GM18505 (cell line): ENCODE results near the gene ADAP2.
"Not testable (repeated sequence)": the region's sequence is repeated elsewhere in the genome, so short reads cannot be mapped to it uniquely, and the experiment has no call there.

Source experiments
- ATAC-seq: cut with Tn5 transposase; IDR thresholded peaks from one replicate; pipeline ENCODE4 v1.9.1; 2021; ENCODE audit not compliant: unreplicated experiment
- POLR2A ChIP-seq: IDR thresholded peaks from 4 replicates; pipeline ENCODE4 v1.6.1; 2011; ENCODE audit warnings: borderline replicate concordance; ENCODE audit not compliant: insufficient read depth, insufficient read length; ENCODE audit errors: extremely low read depth

The ADAP2 gene

DNA sequence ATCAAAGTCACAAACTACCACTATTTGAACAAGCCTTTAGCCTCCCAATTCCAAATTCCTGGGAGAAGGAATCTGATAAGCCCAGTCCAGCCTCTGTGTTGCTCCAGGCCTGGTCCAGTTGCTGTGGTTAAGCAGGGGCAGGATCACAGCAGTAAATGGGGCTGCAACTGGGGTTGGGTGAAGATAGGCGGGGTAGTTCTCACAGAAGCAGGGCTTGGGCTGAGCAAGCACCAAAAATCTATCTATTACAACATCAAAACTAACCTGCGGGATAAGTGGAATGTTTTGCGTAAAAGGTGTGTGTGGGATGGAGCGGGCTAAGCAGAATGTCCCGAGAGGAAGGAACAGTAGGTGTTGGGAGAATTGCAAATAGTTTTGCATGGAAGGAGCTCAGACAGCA is 26.1 kb downstream of the ADAP2 start:
- no peak for ATAC-seq
- no peak for TF ChIP-seq POLR2A

DNA sequence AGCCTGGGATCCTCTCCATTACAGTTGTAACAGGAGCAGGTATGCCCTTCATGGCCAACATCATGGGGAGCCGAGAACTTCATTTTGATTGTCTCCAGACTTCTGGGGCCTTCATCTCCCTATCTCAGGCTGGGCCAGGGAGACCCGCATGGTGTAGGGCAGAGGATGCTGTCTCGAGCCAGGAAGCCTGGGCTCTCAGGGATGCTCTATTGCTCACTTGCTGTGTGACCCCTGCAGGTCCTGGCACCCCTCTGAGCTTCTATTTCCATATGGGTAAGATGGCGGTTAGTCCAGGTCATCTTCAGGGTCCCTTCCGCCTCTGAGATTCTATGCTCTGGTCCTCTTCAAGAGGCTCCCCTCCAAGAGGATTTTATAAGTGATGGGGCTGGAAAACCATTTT is 28.4 kb downstream of the ADAP2 start:
- no peak for ATAC-seq
- TF ChIP-seq POLR2A: no peak

DNA sequence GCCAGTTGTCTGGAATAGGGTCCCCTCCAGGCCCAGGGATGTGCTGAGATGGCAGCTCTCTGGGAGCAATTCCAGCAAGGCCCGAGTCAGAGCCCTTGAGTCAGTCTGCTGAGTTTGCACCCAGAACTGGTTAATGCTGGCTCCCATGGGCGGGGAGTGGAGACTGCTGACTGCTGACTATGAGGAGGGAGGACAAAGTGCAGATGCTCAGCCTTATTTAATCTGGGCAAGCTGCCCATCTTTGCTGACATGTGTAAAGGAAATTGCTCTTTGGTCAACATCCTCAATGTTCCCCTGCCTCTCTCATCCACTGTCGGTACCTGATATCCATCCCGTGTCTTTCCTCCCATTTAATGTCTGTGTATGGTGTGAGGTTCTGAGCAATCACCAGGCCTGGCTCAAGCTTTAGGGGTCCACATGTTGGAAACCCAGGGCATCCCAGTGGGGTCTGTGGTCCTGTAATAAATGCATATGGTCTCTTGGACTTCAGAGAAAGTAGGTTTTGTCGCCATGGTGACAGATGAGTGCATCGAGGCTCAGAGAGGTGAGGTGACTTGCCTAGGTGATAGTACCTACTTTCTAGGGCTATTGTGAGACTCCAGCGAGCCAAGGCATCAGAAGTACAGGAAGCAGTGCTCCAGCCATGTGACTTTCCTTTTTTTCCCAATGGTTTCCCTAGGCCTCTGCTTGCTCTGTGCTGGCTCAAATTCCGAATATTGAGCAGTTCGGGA is 29.1 kb downstream of the ADAP2 start:
- no peak for TF ChIP-seq POLR2A
- ATAC-seq: no peak

DNA sequence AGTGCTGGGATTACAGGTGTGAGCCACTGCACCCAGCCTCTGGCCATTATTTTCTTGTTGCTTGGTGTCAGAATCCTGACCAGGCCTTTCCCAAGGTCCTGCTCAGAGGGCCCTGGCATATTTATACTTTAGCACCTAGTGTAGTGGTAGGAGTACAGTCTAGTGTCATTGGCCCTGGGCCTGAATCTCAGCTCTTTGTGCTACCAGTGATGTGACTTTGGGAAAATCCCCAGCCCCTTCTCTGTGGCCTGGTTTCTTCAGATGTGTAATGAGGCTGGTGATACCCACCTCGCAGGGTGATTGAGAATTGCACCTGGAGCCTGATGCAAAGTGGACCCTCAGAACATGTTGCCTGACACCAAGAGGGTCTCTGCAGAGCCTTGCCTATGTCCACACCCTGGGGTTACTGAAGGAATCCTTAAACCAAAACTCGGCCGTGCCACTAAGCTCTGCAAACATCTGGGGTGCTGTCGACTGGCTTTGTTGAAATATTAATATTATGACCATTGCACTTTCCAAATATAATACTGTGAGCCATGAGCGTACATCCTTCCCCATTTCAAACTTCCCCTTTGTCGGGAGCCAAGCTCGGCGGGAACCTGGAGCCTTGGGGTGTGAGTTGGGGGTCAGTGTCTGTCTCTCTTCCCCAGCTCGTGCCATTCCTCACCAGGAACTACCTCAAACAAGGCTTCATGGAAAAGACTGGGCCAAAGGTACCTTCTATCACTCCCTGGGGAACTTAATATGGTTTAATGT is 31.1 kb downstream of the ADAP2 start:
- TF ChIP-seq POLR2A: no peak
- ATAC-seq: no peak

DNA sequence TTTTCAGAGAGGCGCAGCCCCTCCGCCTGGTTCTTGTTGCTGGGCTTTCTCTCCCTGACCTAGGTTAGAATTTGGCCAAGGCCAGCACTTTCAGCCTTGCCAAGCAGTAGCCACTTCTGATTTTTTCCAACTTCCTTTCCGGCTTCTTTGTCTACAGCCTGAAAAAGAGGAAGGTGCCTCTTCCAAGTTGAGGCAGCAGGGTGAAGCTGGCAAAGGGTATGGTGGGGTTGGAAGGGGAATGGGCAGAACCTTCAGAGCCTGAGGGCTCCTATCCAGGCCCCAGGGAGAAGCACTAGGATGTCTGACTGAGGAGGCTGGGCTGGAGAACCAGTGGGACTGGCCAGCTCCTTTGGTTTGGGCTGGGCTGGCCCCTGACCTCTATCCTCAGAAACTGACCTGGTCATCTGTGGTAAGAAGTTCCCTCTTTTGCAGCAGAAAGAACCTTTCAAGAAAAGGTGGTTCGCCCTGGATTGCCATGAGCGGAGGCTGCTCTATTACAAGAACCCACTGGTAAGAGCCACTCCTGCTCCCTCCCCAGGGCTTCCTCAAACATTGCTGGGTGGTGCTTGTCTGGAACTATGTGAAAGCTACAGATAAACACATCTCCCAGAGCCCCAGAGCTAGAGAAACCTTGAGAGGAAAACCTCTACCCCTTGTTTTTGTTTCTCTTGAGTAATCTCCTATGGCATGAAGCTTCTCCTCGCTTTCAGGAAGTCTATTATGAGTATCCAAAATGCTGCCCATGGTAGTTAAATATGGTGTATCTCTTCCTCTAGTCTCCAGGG is 32.5 kb downstream of the ADAP2 start:
- TF ChIP-seq POLR2A: no peak
- ATAC-seq: no peak

DNA sequence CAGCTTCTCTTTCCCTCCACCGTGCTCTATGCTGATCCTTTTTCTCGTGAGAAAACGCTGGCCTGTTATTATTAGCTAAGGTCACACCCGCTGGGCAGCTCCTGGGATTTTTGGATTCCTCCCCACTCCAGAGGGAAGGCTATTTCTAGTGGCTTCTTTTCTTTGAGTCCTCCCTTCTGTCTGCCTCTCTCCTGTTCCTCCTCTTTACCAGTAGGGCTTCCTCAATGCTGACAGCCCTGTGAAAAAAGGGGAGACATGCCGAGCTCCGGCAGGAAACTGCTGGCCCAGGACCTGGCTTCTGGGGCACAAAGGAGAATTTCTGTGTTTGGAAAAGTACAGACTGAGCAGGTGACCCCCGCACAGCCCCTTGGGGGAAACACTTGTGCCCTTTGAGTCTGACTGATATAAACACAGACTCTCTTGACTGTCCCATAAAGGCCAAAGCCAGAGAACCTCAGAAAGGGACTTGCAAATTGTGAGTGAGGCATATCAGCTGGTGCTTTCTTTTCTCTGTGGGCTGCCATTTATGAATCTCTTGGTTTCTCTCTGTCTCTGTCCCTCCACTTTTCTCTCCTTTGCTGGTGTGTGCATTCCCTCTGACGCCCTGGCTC is 35.1 kb downstream of the ADAP2 start:
- no peak for TF ChIP-seq POLR2A
- no peak for ATAC-seq

DNA sequence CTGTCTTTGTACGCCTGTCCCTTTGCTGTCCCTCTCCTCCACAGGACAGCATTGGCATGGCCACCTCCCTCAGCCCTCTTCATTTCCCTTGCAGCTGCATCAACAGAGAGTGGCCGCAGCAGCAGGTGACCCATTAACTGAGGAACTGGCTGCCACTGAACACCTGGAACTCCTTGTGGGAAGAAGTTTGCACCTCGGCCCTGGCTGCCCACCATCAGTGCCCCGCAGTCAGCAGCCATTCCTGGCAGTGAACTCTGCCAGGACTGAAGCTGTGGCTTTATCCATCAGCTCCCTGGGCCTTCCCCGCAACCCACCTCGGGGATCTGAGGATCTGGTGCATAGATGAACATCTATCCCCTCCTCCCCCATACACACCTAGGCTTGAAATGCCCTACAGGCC is 36.0 kb downstream of the ADAP2 start:
- no peak for ATAC-seq
- no peak for TF ChIP-seq POLR2A

DNA sequence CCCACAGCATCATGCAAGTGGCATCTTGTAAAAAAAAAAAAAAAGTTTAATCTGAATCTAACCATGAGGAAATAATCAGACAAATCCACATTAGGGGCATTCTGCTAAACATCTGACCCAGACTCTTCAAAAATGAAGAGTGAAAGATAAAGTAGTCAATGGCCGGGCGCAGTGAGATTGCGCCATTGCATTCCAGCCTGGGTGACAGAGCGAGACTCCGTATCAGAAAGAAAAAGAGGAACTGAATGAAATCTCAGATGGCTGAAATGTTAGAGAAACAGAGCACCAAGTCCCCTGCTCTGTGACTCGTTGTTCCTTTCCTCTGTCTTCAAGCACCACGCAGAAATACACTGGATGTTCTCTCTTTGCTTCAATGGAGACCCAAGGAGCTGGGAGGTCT is 36.4 kb downstream of the ADAP2 start:
- TF ChIP-seq POLR2A: no peak
- ATAC-seq: no peak

DNA sequence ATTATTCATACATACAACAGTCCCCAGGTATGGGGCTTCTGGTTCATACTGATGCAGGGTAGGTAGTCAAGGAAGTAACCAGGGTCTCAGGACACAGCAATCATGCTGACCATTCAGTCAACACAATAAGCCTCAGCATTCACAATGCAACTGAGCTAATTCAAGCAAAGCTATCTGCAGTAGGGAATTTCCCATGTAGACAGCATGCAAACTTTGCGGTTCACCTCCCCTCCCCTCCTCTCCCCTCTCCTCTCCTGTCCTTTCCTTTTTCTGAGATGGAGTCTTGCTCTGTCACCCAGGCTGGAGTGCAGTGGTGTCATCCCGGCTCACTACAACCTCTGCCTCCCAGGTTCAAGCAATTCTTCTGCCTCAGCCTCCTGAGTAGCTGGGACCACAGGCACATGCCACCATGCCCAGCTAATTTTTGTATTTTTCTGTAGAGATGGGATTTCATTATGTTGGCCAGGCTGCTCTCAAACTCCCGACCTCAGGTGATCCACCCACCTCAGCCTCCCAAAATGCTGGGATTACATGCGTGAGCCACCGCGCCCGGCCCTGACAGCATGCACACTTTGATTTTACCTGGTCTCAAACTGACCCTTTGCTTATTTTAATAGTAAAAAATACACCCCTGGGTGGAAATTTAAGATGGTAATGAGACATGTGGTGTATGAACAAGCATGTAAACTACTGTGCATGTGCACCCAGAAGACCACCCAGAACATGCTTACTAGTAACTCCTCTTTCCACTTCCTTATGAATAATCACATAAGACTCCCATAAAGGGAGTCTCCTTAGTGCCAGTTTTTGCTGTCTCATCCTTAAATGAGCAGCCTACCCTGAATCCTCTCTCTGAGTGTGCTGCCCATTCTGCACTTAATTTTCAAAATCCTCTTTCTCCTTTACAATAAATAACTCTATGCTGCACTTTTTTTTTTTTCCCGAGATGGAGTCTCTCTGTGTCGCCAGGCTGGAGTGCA is 39.8 kb downstream of the ADAP2 start:
- peak; percentile 60 for ATAC-seq
- TF ChIP-seq POLR2A: no peak

DNA sequence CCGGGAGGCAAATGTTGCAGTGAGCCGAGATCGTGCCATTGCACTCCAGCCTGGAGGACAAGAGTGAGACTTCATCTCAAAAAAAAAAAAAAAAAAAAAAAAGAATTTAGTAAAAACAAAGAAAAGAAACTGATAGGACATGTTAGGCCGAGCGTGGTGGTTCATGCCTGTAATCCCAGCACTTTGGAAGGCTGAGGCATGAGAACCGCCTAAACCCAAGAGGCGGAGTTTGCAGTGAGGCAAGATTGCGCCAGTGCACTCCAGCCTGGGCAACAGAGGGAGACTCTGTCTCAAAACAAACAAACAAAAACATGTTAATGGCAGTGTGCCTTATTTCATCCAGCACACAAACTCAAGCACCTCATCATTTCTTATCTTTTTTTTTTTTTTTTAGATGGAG is 42.6 kb downstream of the ADAP2 start:
- not testable (repeated sequence) for ATAC-seq

DNA sequence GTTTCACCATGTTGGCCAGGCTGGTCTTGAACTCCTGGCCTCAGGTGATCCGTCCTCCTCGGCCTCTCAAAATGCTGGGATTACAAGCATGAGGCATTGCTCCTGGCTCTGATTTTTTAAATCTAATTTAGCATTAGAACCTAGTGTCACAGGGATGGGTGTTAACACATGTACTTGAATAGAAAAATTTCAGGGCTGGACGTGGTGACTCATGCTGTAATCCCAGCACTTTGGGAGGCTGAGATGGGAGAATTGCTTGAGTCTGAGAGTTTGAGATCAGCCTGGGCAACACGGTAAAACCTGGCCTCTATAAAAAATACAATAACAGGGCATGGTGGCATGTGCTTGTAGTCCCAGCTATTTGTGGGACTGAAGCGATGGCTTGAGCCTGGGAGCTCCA is 43.1 kb downstream of the ADAP2 start:
- no peak for ATAC-seq
- no peak for TF ChIP-seq POLR2A

DNA sequence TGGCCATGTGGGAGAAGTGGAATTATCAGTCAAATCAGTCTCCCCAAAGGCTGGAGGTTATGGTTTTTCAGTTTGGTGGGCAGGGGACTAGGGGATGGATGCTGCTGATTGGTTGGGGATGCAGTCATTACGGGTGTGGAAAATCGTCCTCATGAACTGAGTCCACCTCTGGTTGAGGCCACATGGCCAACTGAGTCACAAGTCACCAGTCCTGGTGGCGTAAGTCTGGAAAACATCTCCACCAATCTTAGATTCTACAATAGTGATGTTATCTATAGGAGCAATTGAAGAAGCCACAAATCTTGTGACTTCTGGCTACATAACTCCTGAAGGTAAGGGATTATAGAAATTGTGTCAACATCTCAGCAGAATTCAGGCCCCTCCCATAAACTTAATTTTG is 43.9 kb downstream of the ADAP2 start:
- ATAC-seq: no peak
- TF ChIP-seq POLR2A: no peak

DNA sequence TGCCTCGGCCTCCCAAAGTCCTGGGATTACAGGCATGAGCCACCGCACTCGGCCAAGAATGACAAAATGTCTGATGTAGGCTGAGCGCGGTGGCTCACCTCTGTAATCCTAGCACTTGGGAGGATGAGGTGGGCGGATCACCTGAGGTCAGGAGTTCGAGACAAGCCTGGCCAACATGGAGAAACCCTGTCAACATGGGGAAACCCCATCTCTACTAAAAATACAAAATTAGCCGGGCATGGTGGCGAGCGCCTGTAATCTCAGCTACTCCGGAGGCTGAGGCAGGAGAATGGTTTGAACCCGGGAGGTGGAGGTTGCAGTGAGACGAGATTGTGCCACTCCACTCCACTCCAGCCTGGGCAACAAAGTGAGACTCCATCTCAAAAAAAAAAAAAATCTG is 46.2 kb downstream of the ADAP2 start:
- ATAC-seq: not testable (repeated sequence)
